Measurements from ENCODE around the gene BST1. TPM values are rescaled to one million over a fixed set of nuclear protein-coding genes. Genes with fewer than 3 reads are reported as not detected.

Gene BST1
- total and polyA plus RNA-seq, 3 donors from 2014 or later = 1.1 to 6.9 (median 1.6) TPM

GRCh38 chr4:15765910-15766697, 63.2 kb downstream of the BST1 start:
- no peak for DNase-seq
- no peaks in the 10 kb centered on the region for H3K9me3 ChIP-seq
- H3K4me1 ChIP-seq = no peaks in the 10 kb centered on the region
- H3K4me3 ChIP-seq = no peak overlapping the region
- intact Hi-C loops (cut with DNase I; ENCODE audit: low total_unique reads) = no loop called here
- no peak for TF ChIP-seq CTCF (IDR thresholded peaks at IDR 0.05)
- no peak for TF ChIP-seq POLR2A (IDR thresholded peaks at IDR 0.05)
- no peaks in the 10 kb centered on the region for H3K27me3 ChIP-seq
- WGBS, 2 donors = 59 to 63% methylated on average over 6 of the region's 6 CpGs
- no peak overlapping the region for H3K27ac ChIP-seq
- no peaks in the 10 kb centered on the region for H3K36me3 ChIP-seq (ENCODE audit: low read depth, missing control alignments)

GRCh38 chr4:15766821-15767220, 64.0 kb downstream of the BST1 start:
- Histone ChIP-seq H3K9me3 (no peaks in the 10 kb centered on the region), H3K36me3 (ENCODE audit: low read depth, missing control alignments) (no peaks in the 10 kb centered on the region), H3K4me3 (no peak overlapping the region), H3K27ac (no peak overlapping the region), H3K27me3 (no peaks in the 10 kb centered on the region), H3K4me1 (no peaks in the 10 kb centered on the region)
- WGBS, 2 donors = 90 to 92% methylated on average over 8 of the region's 8 CpGs
- no peak for DNase-seq
- TF ChIP-seq CTCF (IDR thresholded peaks at IDR 0.05) = no peak
- TF ChIP-seq POLR2A (IDR thresholded peaks at IDR 0.05) = no peak
- intact Hi-C loops (cut with DNase I; ENCODE audit: low total_unique reads) = no loop called here

GRCh38 chr4:15769202-15769601, 66.3 kb downstream of the BST1 start:
- Histone ChIP-seq H3K9me3 (no peaks in the 10 kb centered on the region), H3K27ac (no peak overlapping the region), H3K27me3 (no peaks in the 10 kb centered on the region), H3K4me1 (no peaks in the 10 kb centered on the region), H3K36me3 (ENCODE audit: low read depth, missing control alignments) (no peaks in the 10 kb centered on the region), H3K4me3 (no peak overlapping the region)
- TF ChIP-seq POLR2A (IDR thresholded peaks at IDR 0.05) (no peak), CTCF (IDR thresholded peaks at IDR 0.05) (no peak)
- WGBS, 2 donors = 33 to 76% methylated on average over 1 to 2 of the region's 2 CpGs
- no peak for DNase-seq
- intact Hi-C loops (cut with DNase I; ENCODE audit: low total_unique reads) = no loop called here

- Histone ChIP-seq H3K27ac (no peak overlapping the region), H3K4me3 (no peak overlapping the region), H3K36me3 (ENCODE audit: low read depth, missing control alignments) (no peaks in the 10 kb centered on the region), H3K9me3 (no peaks in the 10 kb centered on the region), H3K27me3 (no peaks in the 10 kb centered on the region), H3K4me1 (no peaks in the 10 kb centered on the region)
- TF ChIP-seq CTCF (IDR thresholded peaks at IDR 0.05) = no peak
- TF ChIP-seq POLR2A (IDR thresholded peaks at IDR 0.05) = no peak
- intact Hi-C loops (cut with DNase I; ENCODE audit: low total_unique reads) = no loop called here
- 61 to 65% methylated on average over 3 of the region's 3 CpGs for WGBS, 2 donors
- no peak for DNase-seq
These were observed 68.6 kb downstream of the BST1 start for GRCh38 chr4:15771216-15772058.

All from testis (tissue), 3 donors.